Measurements from ENCODE around the gene FBXL16. TPM values are rescaled to one million over a fixed set of nuclear protein-coding genes. Genes with fewer than 3 reads are reported as not detected.
A peak's percentile ranks its signal among the peaks of the same experiment; 100 is the strongest.

The FBXL16 gene
- polyA plus RNA-seq, 2 of the 4 experiments (the other 2 are of a cell fraction), result 0.53 to 1.2 TPM

DNA sequence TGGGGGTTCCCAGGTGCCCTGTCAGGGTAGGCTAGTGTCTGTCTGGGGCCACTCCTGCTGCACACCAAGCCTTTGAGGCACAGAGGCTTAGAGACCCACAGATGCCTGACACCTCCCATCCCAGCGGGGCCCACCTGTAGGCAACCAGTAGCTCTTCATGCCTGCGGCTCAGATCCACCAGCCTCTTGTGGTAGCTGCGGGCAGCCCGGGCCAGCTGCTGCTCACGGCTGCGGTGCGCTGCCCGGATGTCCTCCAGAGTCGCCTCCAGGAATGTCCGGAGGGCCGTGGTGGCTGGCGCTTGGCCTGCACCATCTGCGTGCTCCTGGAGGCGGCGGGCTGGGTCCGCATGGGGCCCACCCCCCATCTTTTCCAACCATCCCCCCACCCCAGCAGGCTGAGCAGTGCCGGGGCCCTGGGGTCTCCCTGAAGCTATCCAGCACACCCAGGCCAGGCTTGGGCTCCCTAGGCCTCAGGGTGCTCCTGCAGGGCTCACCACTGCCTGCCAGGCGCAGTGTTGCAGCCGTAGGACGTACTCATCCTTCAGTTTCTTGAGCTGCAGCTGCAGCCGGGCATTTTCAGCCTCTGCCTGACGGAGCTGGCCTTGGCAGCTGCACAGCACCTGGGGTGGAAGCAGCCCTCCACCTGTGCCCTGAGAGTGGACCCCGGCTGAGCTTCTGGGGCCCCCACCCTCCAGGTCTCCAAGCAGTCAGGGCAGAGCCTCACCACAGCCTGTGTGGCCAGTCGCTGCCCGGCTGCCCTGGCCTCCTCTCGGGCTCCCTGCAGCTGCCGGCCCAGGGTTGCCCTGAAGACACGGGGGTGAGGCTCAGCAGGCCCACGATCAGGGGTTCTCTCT lies 18.8 kb upstream of the FBXL16 start:
- H3K4me3 ChIP-seq, result no peak overlapping the region
- H3K4me2 ChIP-seq, result no peak overlapping the region
- ATAC-seq (no peak), DNase-seq (ENCODE audit: low read depth in 1 of 2, low spot score in 1 of 2) (no peak), FAIRE-seq (no peak)
- no peaks in the 10 kb centered on the region for H3K9me3 ChIP-seq
- H3K27ac ChIP-seq, result no peak overlapping the region
- TF ChIP-seq, protein P1, sequence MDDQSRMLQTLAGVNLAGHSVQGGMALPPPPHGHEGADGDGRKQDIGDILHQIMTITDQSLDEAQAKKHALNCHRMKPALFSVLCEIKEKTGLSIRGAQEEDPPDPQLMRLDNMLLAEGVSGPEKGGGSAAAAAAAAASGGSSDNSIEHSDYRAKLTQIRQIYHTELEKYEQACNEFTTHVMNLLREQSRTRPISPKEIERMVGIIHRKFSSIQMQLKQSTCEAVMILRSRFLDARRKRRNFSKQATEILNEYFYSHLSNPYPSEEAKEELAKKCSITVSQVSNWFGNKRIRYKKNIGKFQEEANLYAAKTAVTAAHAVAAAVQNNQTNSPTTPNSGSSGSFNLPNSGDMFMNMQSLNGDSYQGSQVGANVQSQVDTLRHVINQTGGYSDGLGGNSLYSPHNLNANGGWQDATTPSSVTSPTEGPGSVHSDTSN (IDR thresholded peaks at IDR 0.05), result peak; percentile 52; the same call in 1 of the 2 replicates
- no peak for TF ChIP-seq POLR2AphosphoS2 (conservative IDR thresholded peaks at IDR 0.05; ENCODE audit: low read length)
- TF ChIP-seq KDM5A (IDR thresholded peaks at IDR 0.05), result no peak
- no peak for TF ChIP-seq CHD4 (IDR thresholded peaks at IDR 0.05; ENCODE audit: borderline replicate concordance)
- no peak for TF ChIP-seq RAD21 (conservative IDR thresholded peaks at IDR 0.05 in 1 of 2, IDR thresholded peaks at IDR 0.05 in 1 of 2)
- ChIA-PET CTCF (interaction anchor here (0.6 to 28.0 kb wide), 5 partner anchors 8 to 333 kb away, joined by 3 to 656 read pairs (median 17); partner anchors contain the start of genes ANTKMT, CCDC78, CIAO3 and FBXL16), POLR2A (interaction anchor here (0.6 to 4.2 kb wide), 2 partner anchors 9 to 12 kb away, joined by 3 to 23 read pairs; partner anchors contain the start of gene METRN)
- peaks cover 29% of the 10 kb centered on the region for H3K4me1 ChIP-seq
- WGBS (ENCODE audit: missing lambda C conversion rate), result 80% methylated on average over 20 of the region's 29 CpGs

DNA sequence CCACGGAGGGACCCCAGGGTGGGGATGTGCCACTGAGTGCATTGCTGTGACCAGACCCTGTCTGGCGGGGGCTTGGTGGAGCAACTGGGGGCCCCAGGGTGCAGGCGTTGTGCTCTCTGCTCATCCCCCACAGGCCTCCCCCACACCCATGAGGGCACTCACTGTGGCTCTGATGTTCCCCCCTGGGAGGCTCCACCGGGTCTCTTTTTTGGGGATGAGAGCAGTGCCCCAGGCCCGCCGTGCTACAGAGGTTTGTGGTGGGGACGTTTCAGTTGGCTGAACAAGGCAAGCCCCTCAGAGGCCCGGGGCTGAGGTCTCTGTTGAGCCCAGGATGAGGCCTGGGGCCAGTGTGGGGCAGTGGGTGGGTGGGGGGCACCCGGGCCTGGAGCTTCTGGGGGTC lies 18.1 kb upstream of the FBXL16 start:
- Histone ChIP-seq H3K4me2 (no peak overlapping the region), H3K4me1 (peaks cover 32% of the 10 kb centered on the region), H3K4me3 (no peak overlapping the region), H3K27ac (no peak overlapping the region), H3K9me3 (no peaks in the 10 kb centered on the region)
- ChIA-PET POLR2A (interaction anchor here (0.6 to 4.2 kb wide), 2 partner anchors 8 to 11 kb away, joined by 3 to 23 read pairs; partner anchors contain the start of gene METRN), CTCF (interaction anchor here (1.1 to 28.0 kb wide), 3 partner anchors 9 to 62 kb away, joined by 3 to 656 read pairs (median 656); partner anchors contain the start of genes ANTKMT, CCDC78, CIAO3 and FBXL16)
- 95% methylated on average over 4 of the region's 9 CpGs for WGBS (ENCODE audit: missing lambda C conversion rate)
- TF ChIP-seq EHF (CRISPR knock-in tag; IDR thresholded peaks at IDR 0.05) (no peak), RNF2 (IDR thresholded peaks at IDR 0.05; ENCODE audit: borderline replicate concordance, low read depth) (no peak), HOXA7 (CRISPR knock-in tag; IDR thresholded peaks at IDR 0.05) (no peak), ZNF302 (CRISPR knock-in tag; IDR thresholded peaks at IDR 0.05) (no peak), EHMT2 (IDR thresholded peaks at IDR 0.05; ENCODE audit: low read depth) (no peak), ZFP36 (IDR thresholded peaks at IDR 0.05; ENCODE audit: borderline replicate concordance, partially characterized antibody) (no peak), RAD21 (conservative IDR thresholded peaks at IDR 0.05 in 1 of 2, IDR thresholded peaks at IDR 0.05 in 1 of 2) (no peak)
- TF ChIP-seq, protein P2, sequence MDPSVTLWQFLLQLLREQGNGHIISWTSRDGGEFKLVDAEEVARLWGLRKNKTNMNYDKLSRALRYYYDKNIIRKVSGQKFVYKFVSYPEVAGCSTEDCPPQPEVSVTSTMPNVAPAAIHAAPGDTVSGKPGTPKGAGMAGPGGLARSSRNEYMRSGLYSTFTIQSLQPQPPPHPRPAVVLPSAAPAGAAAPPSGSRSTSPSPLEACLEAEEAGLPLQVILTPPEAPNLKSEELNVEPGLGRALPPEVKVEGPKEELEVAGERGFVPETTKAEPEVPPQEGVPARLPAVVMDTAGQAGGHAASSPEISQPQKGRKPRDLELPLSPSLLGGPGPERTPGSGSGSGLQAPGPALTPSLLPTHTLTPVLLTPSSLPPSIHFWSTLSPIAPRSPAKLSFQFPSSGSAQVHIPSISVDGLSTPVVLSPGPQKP (IDR thresholded peaks at IDR 0.05; ENCODE audit: low read depth, low read length), result no peak
- TF ChIP-seq, protein P3, sequence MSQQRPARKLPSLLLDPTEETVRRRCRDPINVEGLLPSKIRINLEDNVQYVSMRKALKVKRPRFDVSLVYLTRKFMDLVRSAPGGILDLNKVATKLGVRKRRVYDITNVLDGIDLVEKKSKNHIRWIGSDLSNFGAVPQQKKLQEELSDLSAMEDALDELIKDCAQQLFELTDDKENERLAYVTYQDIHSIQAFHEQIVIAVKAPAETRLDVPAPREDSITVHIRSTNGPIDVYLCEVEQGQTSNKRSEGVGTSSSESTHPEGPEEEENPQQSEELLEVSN (IDR thresholded peaks at IDR 0.05; ENCODE audit: borderline replicate concordance, low read depth), result no peak
- TF ChIP-seq, protein P4, sequence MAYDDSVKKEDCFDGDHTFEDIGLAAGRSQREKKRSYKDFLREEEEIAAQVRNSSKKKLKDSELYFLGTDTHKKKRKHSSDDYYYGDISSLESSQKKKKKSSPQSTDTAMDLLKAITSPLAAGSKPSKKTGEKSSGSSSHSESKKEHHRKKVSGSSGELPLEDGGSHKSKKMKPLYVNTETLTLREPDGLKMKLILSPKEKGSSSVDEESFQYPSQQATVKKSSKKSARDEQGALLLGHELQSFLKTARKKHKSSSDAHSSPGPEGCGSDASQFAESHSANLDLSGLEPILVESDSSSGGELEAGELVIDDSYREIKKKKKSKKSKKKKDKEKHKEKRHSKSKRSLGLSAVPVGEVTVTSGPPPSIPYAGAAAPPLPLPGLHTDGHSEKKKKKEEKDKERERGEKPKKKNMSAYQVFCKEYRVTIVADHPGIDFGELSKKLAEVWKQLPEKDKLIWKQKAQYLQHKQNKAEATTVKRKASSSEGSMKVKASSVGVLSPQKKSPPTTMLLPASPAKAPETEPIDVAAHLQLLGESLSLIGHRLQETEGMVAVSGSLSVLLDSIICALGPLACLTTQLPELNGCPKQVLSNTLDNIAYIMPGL (CRISPR knock-in tag; IDR thresholded peaks at IDR 0.05; ENCODE audit: borderline replicate concordance), result no peak
- ATAC-seq (no peak), FAIRE-seq (no peak), DNase-seq (ENCODE audit: low read depth in 1 of 2, low spot score in 1 of 2) (no peak)

Measured in A549 (cell line).